ENCODE data around the gene SIM1. TPM values are rescaled to one million over a fixed set of nuclear protein-coding genes. Genes with fewer than 3 reads are reported as not detected.

The SIM1 gene
- total and polyA plus RNA-seq, 4 donors, result under 0.01 TPM; not detected in 3

DNA sequence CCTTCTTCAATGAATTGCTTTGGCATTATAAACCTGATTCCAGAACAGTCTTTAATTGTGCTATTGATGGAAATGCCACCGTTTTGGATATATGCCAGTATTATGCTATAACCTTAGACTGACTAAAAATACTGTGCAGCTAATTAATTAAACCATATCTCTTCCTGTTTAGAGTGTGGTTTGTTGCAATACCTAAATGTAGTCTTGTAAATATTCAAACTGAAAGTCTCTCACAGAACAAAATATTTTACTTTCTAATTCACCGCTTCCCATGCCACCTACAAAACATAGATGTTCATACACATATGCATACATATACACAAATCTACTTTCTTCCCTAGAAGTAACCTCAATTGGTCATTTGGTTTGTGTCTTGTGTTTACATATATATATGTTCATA, 126.6 kb downstream of the SIM1 start:
- H3K27ac ChIP-seq (ENCODE audit: low read depth in 1 of 2, low read length in 2 of 2), result no peak overlapping the region
- no peak for DNase-seq (ENCODE audit: low spot score)

DNA sequence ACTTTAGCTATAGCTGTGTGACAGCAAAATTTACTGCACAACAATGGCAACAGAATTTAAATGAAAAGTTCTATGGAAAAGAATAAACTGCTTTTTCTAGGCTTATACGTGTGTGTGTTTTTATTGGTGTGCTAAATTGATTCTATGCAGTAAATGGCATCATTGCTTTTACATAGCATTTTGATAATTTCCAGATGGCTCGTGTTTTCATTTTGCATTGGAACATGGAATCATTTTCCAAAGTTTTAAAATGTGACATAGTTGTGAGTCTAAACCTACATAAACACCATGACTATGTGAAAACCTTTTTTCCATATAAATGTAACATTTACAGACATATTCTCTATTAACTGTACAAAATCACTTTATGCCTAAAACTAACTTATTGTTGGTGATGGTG, 127.8 kb downstream of the SIM1 start:
- TF ChIP-seq, protein P1, sequence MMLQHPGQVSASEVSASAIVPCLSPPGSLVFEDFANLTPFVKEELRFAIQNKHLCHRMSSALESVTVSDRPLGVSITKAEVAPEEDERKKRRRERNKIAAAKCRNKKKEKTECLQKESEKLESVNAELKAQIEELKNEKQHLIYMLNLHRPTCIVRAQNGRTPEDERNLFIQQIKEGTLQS (IDR thresholded peaks at IDR 0.05), result no peak
- TF ChIP-seq, protein P2, sequence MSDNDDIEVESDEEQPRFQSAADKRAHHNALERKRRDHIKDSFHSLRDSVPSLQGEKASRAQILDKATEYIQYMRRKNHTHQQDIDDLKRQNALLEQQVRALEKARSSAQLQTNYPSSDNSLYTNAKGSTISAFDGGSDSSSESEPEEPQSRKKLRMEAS (IDR thresholded peaks at IDR 0.05), result no peak
- TF ChIP-seq GABPA (IDR thresholded peaks at IDR 0.05 in 1 of 2, conservative IDR thresholded peaks at IDR 0.05 in 1 of 2) (no peak), HNF4G (IDR thresholded peaks at IDR 0.05) (no peak), JUND (IDR thresholded peaks at IDR 0.05) (no peak), EGR1 (IDR thresholded peaks at IDR 0.05; ENCODE audit: low read depth in 2 of 2) (no peak), RXRA (IDR thresholded peaks at IDR 0.05) (no peak), FOXA2 (IDR thresholded peaks at IDR 0.05) (no peak), NR2F2 (IDR thresholded peaks at IDR 0.05) (no peak), FOXA1 (IDR thresholded peaks at IDR 0.05) (no peak), TAF1 (conservative IDR thresholded peaks at IDR 0.05) (no peak), RAD21 (IDR thresholded peaks at IDR 0.05) (no peak)
- TF ChIP-seq, protein P3, sequence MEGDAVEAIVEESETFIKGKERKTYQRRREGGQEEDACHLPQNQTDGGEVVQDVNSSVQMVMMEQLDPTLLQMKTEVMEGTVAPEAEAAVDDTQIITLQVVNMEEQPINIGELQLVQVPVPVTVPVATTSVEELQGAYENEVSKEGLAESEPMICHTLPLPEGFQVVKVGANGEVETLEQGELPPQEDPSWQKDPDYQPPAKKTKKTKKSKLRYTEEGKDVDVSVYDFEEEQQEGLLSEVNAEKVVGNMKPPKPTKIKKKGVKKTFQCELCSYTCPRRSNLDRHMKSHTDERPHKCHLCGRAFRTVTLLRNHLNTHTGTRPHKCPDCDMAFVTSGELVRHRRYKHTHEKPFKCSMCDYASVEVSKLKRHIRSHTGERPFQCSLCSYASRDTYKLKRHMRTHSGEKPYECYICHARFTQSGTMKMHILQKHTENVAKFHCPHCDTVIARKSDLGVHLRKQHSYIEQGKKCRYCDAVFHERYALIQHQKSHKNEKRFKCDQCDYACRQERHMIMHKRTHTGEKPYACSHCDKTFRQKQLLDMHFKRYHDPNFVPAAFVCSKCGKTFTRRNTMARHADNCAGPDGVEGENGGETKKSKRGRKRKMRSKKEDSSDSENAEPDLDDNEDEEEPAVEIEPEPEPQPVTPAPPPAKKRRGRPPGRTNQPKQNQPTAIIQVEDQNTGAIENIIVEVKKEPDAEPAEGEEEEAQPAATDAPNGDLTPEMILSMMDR (IDR thresholded peaks at IDR 0.05; ENCODE audit: low read depth, low read length, missing input control), result no peak
- Histone ChIP-seq H3K27ac (ENCODE audit: low read depth in 1 of 2, low read length in 2 of 2) (no peak overlapping the region), H3K4me3 (ENCODE audit: low read depth in 1 of 3, low read length in 3 of 3) (no peak overlapping the region), H3K36me3 (ENCODE audit: control insufficient read depth in 4 of 4, insufficient read depth in 3 of 4, low read depth in 1 of 4, low read length in 3 of 4) (no peaks in the 10 kb centered on the region), H3K27me3 (ENCODE audit: control insufficient read depth in 4 of 4, insufficient read depth in 4 of 4, low read length in 3 of 4) (no peaks in the 10 kb centered on the region), H3K9ac (ENCODE audit: low read depth in 1 of 2, low read length in 2 of 2) (no peak overlapping the region), H3K4me1 (ENCODE audit: control insufficient read depth in 4 of 4, insufficient read depth in 4 of 4, low read length in 3 of 4) (no peaks in the 10 kb centered on the region), H3K9me3 (ENCODE audit: control insufficient read depth in 4 of 4, low read length in 3 of 4) (no peaks in the 10 kb centered on the region)
- DNase-seq (ENCODE audit: low spot score), result no peak
- WGBS, result 70% methylated on average over 2 of the region's 2 CpGs

More for the DNA sequence above, 126.6 kb downstream of the SIM1 start:
- Histone ChIP-seq H3K4me1 (ENCODE audit: control insufficient read depth in 4 of 4, insufficient read depth in 4 of 4, low read length in 3 of 4) (no peaks in the 10 kb centered on the region), H3K36me3 (ENCODE audit: control insufficient read depth in 4 of 4, insufficient read depth in 3 of 4, low read depth in 1 of 4, low read length in 3 of 4) (no peaks in the 10 kb centered on the region), H3K27me3 (ENCODE audit: control insufficient read depth in 4 of 4, insufficient read depth in 4 of 4, low read length in 3 of 4) (no peaks in the 10 kb centered on the region), H3K9ac (ENCODE audit: low read depth in 1 of 2, low read length in 2 of 2) (no peak overlapping the region), H3K9me3 (ENCODE audit: control insufficient read depth in 4 of 4, low read length in 3 of 4) (no peaks in the 10 kb centered on the region), H3K4me3 (ENCODE audit: low read depth in 1 of 3, low read length in 3 of 3) (no peak overlapping the region)
- TF ChIP-seq GABPA (IDR thresholded peaks at IDR 0.05 in 1 of 2, conservative IDR thresholded peaks at IDR 0.05 in 1 of 2), result no peak
- TF ChIP-seq TAF1 (conservative IDR thresholded peaks at IDR 0.05), result no peak
- TF ChIP-seq EGR1 (IDR thresholded peaks at IDR 0.05; ENCODE audit: low read depth in 2 of 2), result no peak
- TF ChIP-seq NR2F2 (IDR thresholded peaks at IDR 0.05), result no peak
- TF ChIP-seq RXRA (IDR thresholded peaks at IDR 0.05), result no peak
- TF ChIP-seq HNF4G (IDR thresholded peaks at IDR 0.05), result no peak
- no peak for TF ChIP-seq FOXA1 (IDR thresholded peaks at IDR 0.05)
- 65% methylated on average over 2 of the region's 2 CpGs for WGBS

DNA sequence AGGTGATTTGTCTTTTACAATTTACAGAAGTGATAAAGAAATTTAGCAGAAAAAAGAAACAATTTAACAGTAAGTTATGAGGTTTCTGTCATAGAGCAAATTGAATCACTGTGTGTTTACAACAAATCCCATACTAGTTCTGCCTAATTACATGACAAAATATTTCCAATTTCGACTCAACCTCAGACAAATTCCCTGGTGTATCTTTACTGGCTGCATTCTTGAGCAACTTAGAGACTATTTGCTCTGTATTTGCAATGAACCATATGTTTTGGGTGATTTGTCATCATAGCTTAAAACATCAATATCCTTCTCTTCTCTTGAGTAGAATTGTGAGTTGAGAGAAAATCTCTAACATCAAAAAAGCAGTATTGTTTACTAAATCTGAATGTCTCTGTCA, 128.7 kb downstream of the SIM1 start:
- Histone ChIP-seq H3K4me3 (ENCODE audit: low read depth in 1 of 3, low read length in 3 of 3) (no peak overlapping the region), H3K9ac (ENCODE audit: low read depth in 1 of 2, low read length in 2 of 2) (no peak overlapping the region), H3K27ac (ENCODE audit: low read depth in 1 of 2, low read length in 2 of 2) (no peak overlapping the region), H3K36me3 (ENCODE audit: control insufficient read depth in 4 of 4, insufficient read depth in 3 of 4, low read depth in 1 of 4, low read length in 3 of 4) (no peaks in the 10 kb centered on the region), H3K27me3 (ENCODE audit: control insufficient read depth in 4 of 4, insufficient read depth in 4 of 4, low read length in 3 of 4) (no peaks in the 10 kb centered on the region), H3K4me1 (ENCODE audit: control insufficient read depth in 4 of 4, insufficient read depth in 4 of 4, low read length in 3 of 4) (no peaks in the 10 kb centered on the region), H3K9me3 (ENCODE audit: control insufficient read depth in 4 of 4, low read length in 3 of 4) (no peaks in the 10 kb centered on the region)
- DNase-seq (ENCODE audit: low spot score), result no peak
- TF ChIP-seq RXRA (IDR thresholded peaks at IDR 0.05), result no peak
- WGBS, result 59% methylated on average over 1 of the region's 1 CpG

All from liver (tissue), 9 donors.